ENCODE results near the gene RPAP3.

The RPAP3 gene

GRCh38 chr12:47634127-47634526, 71.7 kb downstream of the RPAP3 start:
- TF ChIP-seq, protein P1, sequence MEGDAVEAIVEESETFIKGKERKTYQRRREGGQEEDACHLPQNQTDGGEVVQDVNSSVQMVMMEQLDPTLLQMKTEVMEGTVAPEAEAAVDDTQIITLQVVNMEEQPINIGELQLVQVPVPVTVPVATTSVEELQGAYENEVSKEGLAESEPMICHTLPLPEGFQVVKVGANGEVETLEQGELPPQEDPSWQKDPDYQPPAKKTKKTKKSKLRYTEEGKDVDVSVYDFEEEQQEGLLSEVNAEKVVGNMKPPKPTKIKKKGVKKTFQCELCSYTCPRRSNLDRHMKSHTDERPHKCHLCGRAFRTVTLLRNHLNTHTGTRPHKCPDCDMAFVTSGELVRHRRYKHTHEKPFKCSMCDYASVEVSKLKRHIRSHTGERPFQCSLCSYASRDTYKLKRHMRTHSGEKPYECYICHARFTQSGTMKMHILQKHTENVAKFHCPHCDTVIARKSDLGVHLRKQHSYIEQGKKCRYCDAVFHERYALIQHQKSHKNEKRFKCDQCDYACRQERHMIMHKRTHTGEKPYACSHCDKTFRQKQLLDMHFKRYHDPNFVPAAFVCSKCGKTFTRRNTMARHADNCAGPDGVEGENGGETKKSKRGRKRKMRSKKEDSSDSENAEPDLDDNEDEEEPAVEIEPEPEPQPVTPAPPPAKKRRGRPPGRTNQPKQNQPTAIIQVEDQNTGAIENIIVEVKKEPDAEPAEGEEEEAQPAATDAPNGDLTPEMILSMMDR (IDR thresholded peaks at IDR 0.05): no peak
- Histone ChIP-seq H3K27ac (no peak overlapping the region), H3K4me3 (no peak overlapping the region)
- no peak for DNase-seq (ENCODE audit: low spot score)

DNA sequence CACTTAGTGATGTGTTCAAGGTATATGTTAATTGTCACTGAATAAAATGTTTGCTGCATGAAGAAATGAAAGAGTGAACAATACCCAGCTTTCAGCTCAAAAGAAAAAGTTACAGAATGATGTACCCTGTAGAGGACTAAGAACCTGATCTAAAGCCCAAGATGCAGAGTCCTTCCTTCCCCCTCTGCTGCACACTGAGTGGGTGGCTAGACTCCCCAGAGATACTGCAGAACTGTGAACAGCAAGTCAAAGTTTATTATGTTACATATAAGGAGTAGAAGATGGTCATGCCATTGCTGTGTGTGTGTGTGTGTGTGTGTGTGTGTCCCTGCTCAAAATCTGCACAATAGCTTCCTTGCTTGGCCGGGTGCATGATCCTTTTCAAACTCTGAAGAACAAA, 83.9 kb downstream of the RPAP3 start:
- DNase-seq (ENCODE audit: low spot score): no peak
- H3K27ac ChIP-seq: no peak overlapping the region
- H3K4me3 ChIP-seq: no peak overlapping the region
- TF ChIP-seq, protein P1 (IDR thresholded peaks at IDR 0.05): no peak

- Histone ChIP-seq H3K4me3 (no peak overlapping the region), H3K27ac (no peak overlapping the region)
- TF ChIP-seq, protein P1 (IDR thresholded peaks at IDR 0.05): no peak
- DNase-seq (ENCODE audit: low spot score): no peak
Measured at GRCh38 chr12:47617476-47617875, 88.4 kb downstream of the RPAP3 start.

DNA sequence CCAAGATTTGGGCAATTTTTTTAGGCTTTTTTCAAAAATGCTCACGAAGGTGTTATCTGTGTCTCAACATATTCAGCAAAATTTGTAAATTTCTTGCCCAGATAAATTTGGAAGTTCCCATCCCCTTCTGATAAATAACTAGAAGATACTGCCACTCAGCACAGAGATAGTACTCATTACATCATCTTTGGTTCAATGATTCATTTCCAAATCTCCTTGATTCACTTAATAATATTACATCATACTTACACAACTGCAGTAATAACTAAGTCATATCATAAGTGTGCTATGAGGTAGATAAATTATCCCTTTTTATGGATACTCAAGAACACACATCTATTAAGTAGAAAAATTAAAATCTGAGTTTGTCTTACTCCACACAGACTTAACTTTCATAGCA, 89.4 kb downstream of the RPAP3 start:
- TF ChIP-seq, protein P1 (IDR thresholded peaks at IDR 0.05): no peak
- Histone ChIP-seq H3K27ac (no peak overlapping the region), H3K4me3 (no peak overlapping the region)
- no peak for DNase-seq (ENCODE audit: low spot score)

- DNase-seq (ENCODE audit: low spot score): no peak
- Histone ChIP-seq H3K4me3 (no peak overlapping the region), H3K27ac (no peak overlapping the region)
- TF ChIP-seq, protein P1 (IDR thresholded peaks at IDR 0.05): no peak
Measured at GRCh38 chr12:47615711-47616110, 90.1 kb downstream of the RPAP3 start.

DNA sequence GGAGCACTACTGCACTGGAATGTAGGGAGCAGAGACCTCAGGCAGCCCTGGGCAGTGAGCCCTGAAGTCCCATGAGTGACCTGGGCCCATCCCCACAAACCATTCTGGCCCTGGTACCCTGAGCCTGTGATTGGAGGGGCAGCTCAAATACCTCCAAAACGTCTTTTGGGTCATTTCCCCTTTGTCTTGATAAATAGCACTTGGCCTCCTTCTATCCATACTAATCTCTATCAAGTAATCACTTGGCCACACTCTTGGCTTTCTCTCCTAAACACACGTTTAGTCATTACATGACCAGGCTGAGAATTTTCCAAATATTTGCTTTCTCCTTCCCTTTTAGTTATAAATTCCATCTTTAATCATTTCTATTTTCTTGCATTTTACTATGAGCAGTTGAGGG, 91.3 kb downstream of the RPAP3 start:
- TF ChIP-seq, protein P1 (IDR thresholded peaks at IDR 0.05): no peak
- DNase-seq (ENCODE audit: low spot score): no peak
- Histone ChIP-seq H3K4me3 (no peak overlapping the region), H3K27ac (no peak overlapping the region)

DNA sequence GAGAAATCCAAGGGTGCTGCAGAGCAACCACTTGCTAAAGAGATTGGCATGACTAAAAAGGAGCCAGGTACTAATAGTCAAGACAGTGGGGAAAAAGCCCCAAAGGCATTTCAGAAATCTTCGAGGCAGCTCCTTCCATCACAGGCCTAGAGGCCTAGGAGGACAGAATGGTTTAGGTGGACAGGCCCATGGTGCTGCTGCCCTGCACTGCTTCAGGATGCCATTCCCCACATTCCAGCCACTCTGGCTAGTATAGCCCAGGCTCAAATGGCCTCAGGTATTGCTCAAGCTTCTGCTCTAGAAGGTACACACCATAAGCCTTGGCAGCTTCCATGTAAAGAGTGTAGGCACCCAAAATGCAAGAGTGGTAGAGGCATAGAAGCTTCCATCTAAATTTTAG, 92.9 kb downstream of the RPAP3 start:
- TF ChIP-seq, protein P1 (IDR thresholded peaks at IDR 0.05): no peak
- DNase-seq (ENCODE audit: low spot score): no peak

More for the DNA sequence above, 92.9 kb downstream of the RPAP3 start:
- Histone ChIP-seq H3K4me3 (no peak overlapping the region), H3K27ac (no peak overlapping the region)
